HUDEP-2 (cell line): ENCODE measurements around the gene CHCHD3.
A peak's percentile ranks its signal among the peaks of the same experiment; 100 is the strongest.
"Not testable (repeated sequence)": the region's sequence is repeated elsewhere in the genome, so short reads cannot be mapped to it uniquely, and the experiment has no call there.

Experiments used
- DNase-seq, 76 experiments: peaks; one replicate each; lab custom pipeline; 2025; ENCODE audit not compliant: unreplicated experiment in 76 of 76; lab: John Stamatoyannopoulos, UW

CHCHD3 gene

GRCh38 chr7:133048589-133048988, 33.3 kb downstream of the CHCHD3 start:
- DNase-seq: no peak

GRCh38 chr7:133047321-133047720, 34.6 kb downstream of the CHCHD3 start:
- DNase-seq: no peak

- DNase-seq: no peak
These were observed 37.0 kb downstream of the CHCHD3 start for GRCh38 chr7:133044722-133045473.

GRCh38 chr7:133040674-133041073, 41.2 kb downstream of the CHCHD3 start:
- no peak for DNase-seq

- DNase-seq: no peak
These were observed 41.7 kb downstream of the CHCHD3 start for GRCh38 chr7:133040178-133040577.

- no peak for DNase-seq
These were observed 42.3 kb downstream of the CHCHD3 start for GRCh38 chr7:133039614-133040013.

- DNase-seq: no peak
These were observed 45.6 kb downstream of the CHCHD3 start for GRCh38 chr7:133036289-133036688.

- not testable (repeated sequence) for DNase-seq
These were observed 46.6 kb downstream of the CHCHD3 start for GRCh38 chr7:133035240-133035639.

- DNase-seq: no peak
These were observed 51.5 kb downstream of the CHCHD3 start for GRCh38 chr7:133030346-133030745.

- DNase-seq: no peak
These were observed 52.4 kb downstream of the CHCHD3 start for GRCh38 chr7:133029463-133029862.

GRCh38 chr7:133027397-133027796, 54.5 kb downstream of the CHCHD3 start:
- no peak for DNase-seq

- no peak for DNase-seq
These were observed 55.6 kb downstream of the CHCHD3 start for GRCh38 chr7:133026210-133026859.

- no peak for DNase-seq
These were observed 56.8 kb downstream of the CHCHD3 start for GRCh38 chr7:133025056-133025455.

- DNase-seq: no peak
These were observed 57.3 kb downstream of the CHCHD3 start for GRCh38 chr7:133024596-133024995.

GRCh38 chr7:133023370-133024071, 58.4 kb downstream of the CHCHD3 start:
- no peak for DNase-seq

- no peak for DNase-seq
These were observed 59.2 kb downstream of the CHCHD3 start for GRCh38 chr7:133022661-133023060.

GRCh38 chr7:133021196-133021595, 60.7 kb downstream of the CHCHD3 start:
- no peak for DNase-seq

- no peak for DNase-seq
These were observed 61.4 kb downstream of the CHCHD3 start for GRCh38 chr7:133020496-133020895.

- no peak for DNase-seq
These were observed 62.3 kb downstream of the CHCHD3 start for GRCh38 chr7:133019590-133019989.

GRCh38 chr7:133016604-133017003, 65.3 kb downstream of the CHCHD3 start:
- no peak for DNase-seq

- peak in 6 of 76 experiments; percentile 1 to 34 (median 8) for DNase-seq
These were observed 66.0 kb downstream of the CHCHD3 start for GRCh38 chr7:133015888-133016287.

- DNase-seq: no peak
These were observed 70.1 kb downstream of the CHCHD3 start for GRCh38 chr7:133011746-133012145.
